PC-3 (cell line): ENCODE measurements around the gene SLC25A39.
"Not testable (repeated sequence)": the region's sequence is repeated elsewhere in the genome, so short reads cannot be mapped to it uniquely, and the experiment has no call there.

ENCODE experiments used
- EZH2 ChIP-seq: fragments of 300-600 bp; sonication (generic); IDR thresholded peaks from one replicate; pipeline ENCODE4 v1.6.1; 2017; ENCODE audit warnings: antibody characterized with exemption, mild to moderate bottlenecking, low read length; ENCODE audit not compliant: unreplicated experiment
- EZH2phosphoT487 ChIP-seq: fragments of 300-600 bp; sonication (generic); IDR thresholded peaks from 2 replicates; pipeline ENCODE4 v1.6.1; 2018; ENCODE audit warnings: mild to moderate bottlenecking, antibody characterized with exemption, low read length, borderline replicate concordance
- TF ChIP-seq, protein P1 (sequence below): fragments of 300-600 bp; sonication (generic); conservative IDR thresholded peaks from 2 replicates; pipeline ENCODE4 v1.5.1; 2017; ENCODE audit warnings: antibody characterized with exemption, low read depth, mild to moderate bottlenecking, low read length

DNA sequence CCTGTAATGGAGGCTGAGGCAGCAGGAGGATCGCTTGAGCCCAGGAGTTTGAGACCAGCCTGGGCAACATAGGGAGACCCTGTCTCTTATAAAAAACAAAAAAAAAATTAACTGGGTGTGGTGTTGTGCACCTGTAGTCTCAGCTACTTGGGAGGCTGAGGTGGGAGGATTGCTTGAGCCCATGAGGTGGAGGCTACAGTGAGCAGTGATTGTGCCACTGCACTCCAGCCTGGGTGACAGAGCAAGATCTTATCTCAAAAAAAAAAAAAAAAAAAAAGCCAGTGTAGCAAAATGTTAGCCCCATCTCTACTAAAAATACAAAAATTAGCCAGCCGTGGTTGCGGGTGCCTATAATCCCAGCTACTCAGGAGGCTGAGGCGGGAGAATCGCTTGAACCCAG lies 5.6 kb upstream of the SLC25A39 start:
- TF ChIP-seq, protein P1, sequence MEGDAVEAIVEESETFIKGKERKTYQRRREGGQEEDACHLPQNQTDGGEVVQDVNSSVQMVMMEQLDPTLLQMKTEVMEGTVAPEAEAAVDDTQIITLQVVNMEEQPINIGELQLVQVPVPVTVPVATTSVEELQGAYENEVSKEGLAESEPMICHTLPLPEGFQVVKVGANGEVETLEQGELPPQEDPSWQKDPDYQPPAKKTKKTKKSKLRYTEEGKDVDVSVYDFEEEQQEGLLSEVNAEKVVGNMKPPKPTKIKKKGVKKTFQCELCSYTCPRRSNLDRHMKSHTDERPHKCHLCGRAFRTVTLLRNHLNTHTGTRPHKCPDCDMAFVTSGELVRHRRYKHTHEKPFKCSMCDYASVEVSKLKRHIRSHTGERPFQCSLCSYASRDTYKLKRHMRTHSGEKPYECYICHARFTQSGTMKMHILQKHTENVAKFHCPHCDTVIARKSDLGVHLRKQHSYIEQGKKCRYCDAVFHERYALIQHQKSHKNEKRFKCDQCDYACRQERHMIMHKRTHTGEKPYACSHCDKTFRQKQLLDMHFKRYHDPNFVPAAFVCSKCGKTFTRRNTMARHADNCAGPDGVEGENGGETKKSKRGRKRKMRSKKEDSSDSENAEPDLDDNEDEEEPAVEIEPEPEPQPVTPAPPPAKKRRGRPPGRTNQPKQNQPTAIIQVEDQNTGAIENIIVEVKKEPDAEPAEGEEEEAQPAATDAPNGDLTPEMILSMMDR, result not testable (repeated sequence)
- TF ChIP-seq EZH2phosphoT487, EZH2: not testable (repeated sequence)
